Lung (tissue), 12 donors: ENCODE results near the gene SLC38A3. TPM values are rescaled to one million over a fixed set of nuclear protein-coding genes. Genes with fewer than 3 reads are reported as not detected.

Source experiments
- ATAC-seq: fragments of 200-7000 bp; cut with Tn5 transposase; one replicate; pipeline ENCODE4 v1.9.1; 2020; ENCODE audit warnings: moderate number of reproducible peaks; ENCODE audit not compliant: insufficient read depth, low FRiP score
- DNase-seq, 3 donors: peaks; one replicate each; pipeline ENCODE4 v3.0.0-alpha.2; 2013 to 2017
- H3K27ac ChIP-seq, 2 donors: one replicate each; pipeline ENCODE4 v1.5.1; 2013; ENCODE audit warnings: mild to moderate bottlenecking in 2 of 2, moderate library complexity in 2 of 2, control low read depth in 1 of 2, inconsistent platforms in 1 of 2, low read depth in 1 of 2, low read length in 1 of 2
- H3K27me3 ChIP-seq, 3 donors: one replicate each; pipeline ENCODE4 v1.5.1; 2013; ENCODE audit warnings: low read length in 2 of 3; ENCODE audit not compliant: control insufficient read depth in 3 of 3, insufficient read depth in 3 of 3
- H3K36me3 ChIP-seq, 4 donors: one replicate each; pipeline ENCODE4 v1.5.1; 2013; ENCODE audit warnings: low read length in 4 of 4, mild to moderate bottlenecking in 1 of 4, moderate library complexity in 1 of 4; ENCODE audit not compliant: control insufficient read depth in 4 of 4, insufficient read depth in 4 of 4
- H3K4me1 ChIP-seq, 5 donors: one replicate each; pipeline ENCODE4 v1.5.1; 2013; ENCODE audit warnings: low read length in 5 of 5, mild to moderate bottlenecking in 2 of 5, moderate library complexity in 1 of 5; ENCODE audit not compliant: control insufficient read depth in 5 of 5, insufficient read depth in 5 of 5
- H3K4me3 ChIP-seq: one replicate; pipeline ENCODE4 v1.5.1; 2013; ENCODE audit warnings: mild to moderate bottlenecking, control low read depth, moderate library complexity
- H3K9ac ChIP-seq, 2 donors: one replicate each; pipeline ENCODE4 v1.5.1; 2013; ENCODE audit warnings: low read length in 2 of 2, control low read depth in 1 of 2; ENCODE audit not compliant: insufficient read depth in 1 of 2
- H3K9me3 ChIP-seq, 4 donors: one replicate each; pipeline ENCODE4 v1.5.1; 2013; ENCODE audit warnings: low read length in 3 of 4, mild to moderate bottlenecking in 1 of 4, moderate library complexity in 1 of 4; ENCODE audit not compliant: control insufficient read depth in 4 of 4, insufficient read depth in 3 of 4
- CTCF ChIP-seq: IDR thresholded peaks from 2 replicates; pipeline ENCODE4 v1.5.1; 2012; ENCODE audit warnings: mild to moderate bottlenecking; ENCODE audit errors: control extremely low read depth, extremely low read depth
- WGBS, 2 donors: extraction: QIAGEN DNeasy Blood & Tissue Kit; methylation state at CpG; one replicate each; pipeline ENCODE4 v1.1.7; 2013; 5-methylcytosine and 5-hydroxymethylcytosine counted together
- polyA plus RNA-seq, 2 donors: library from polyadenylated mRNA; stranded (reverse); fragments of 200-250 nt; gene quantifications; one replicate each; pipeline ENCODE4 v1.2.1, GENCODE V29; 2013
- total RNA-seq, 2 donors: library from RNA; depleted of rRNA in 1 of 2; stranded (reverse); fragments of >200 nt in 1 of 2; gene quantifications; one replicate each; pipeline ENCODE4 v1.2.1, GENCODE V29; 2014 to 2021
- donor health status: control.
- donor health status: control.
- donor health status: Bipolar disorder and iron deficiency.
- donor health status: healthy.
- donor health status: DM: yes; HTN: yes; CAD: no.

The SLC38A3 gene
- total and polyA plus RNA-seq, 4 donors, result 0.08 to 4.3 (median 0.33) TPM

GRCh38 chr3:50217681-50218080 is 12.6 kb downstream of the SLC38A3 start:
- 79 to 86% methylated on average over 10 of the region's 10 CpGs for WGBS, 2 donors
- Histone ChIP-seq H3K27me3 (no peaks in the 10 kb centered on the region), H3K9me3 (no peaks in the 10 kb centered on the region), H3K9ac (no peak overlapping the region), H3K4me3 (no peak overlapping the region), H3K27ac (no peak overlapping the region), H3K36me3 (no peaks in the 10 kb centered on the region), H3K4me1 (peaks cover 0 to 5% (median 0%) of the 10 kb centered on the region in 5 donors)
- DNase-seq (no peak), ATAC-seq (no peak)
- TF ChIP-seq CTCF, result no peak

- DNase-seq, result no peak
- no peak overlapping the region for H3K9ac ChIP-seq
- 93 to 95% methylated on average over 17 of the region's 17 CpGs for WGBS, 2 donors
Observed at GRCh38 chr3:50218448-50218847, 13.4 kb downstream of the SLC38A3 start.

GRCh38 chr3:50219285-50219684 is 14.2 kb downstream of the SLC38A3 start:
- Histone ChIP-seq H3K4me1 (peaks cover 0 to 5% (median 0%) of the 10 kb centered on the region in 5 donors), H3K4me3 (no peak overlapping the region), H3K9ac (no peak overlapping the region), H3K9me3 (no peaks in the 10 kb centered on the region), H3K27ac (no peak overlapping the region), H3K27me3 (no peaks in the 10 kb centered on the region), H3K36me3 (no peaks in the 10 kb centered on the region)
- ATAC-seq (no peak), DNase-seq (no peak)
- WGBS, 2 donors, result 93 to 94% methylated on average over 5 of the region's 5 CpGs
- TF ChIP-seq CTCF, result no peak

More at GRCh38 chr3:50218448-50218847, 13.4 kb downstream of the SLC38A3 start:
- peaks cover 0 to 5% (median 0%) of the 10 kb centered on the region in 5 donors for H3K4me1 ChIP-seq
- no peak overlapping the region for H3K4me3 ChIP-seq
- no peaks in the 10 kb centered on the region for H3K27me3 ChIP-seq
- no peaks in the 10 kb centered on the region for H3K9me3 ChIP-seq
- no peak overlapping the region for H3K27ac ChIP-seq
- no peak for ATAC-seq
- no peaks in the 10 kb centered on the region for H3K36me3 ChIP-seq
- no peak for TF ChIP-seq CTCF

- H3K27me3 ChIP-seq, result no peaks in the 10 kb centered on the region
- no peak overlapping the region for H3K9ac ChIP-seq
- H3K36me3 ChIP-seq, result no peaks in the 10 kb centered on the region
- no peak for TF ChIP-seq CTCF
- WGBS, 2 donors, result 74 to 75% methylated on average over 6 of the region's 6 CpGs
- no peak overlapping the region for H3K4me3 ChIP-seq
- no peak overlapping the region for H3K27ac ChIP-seq
- no peaks in the 10 kb centered on the region for H3K9me3 ChIP-seq
- ATAC-seq (no peak), DNase-seq (no peak)
- peaks cover 0 to 5% (median 0%) of the 10 kb centered on the region in 5 donors for H3K4me1 ChIP-seq
Observed at GRCh38 chr3:50220109-50220508, 15.0 kb downstream of the SLC38A3 start.
